ENCODE results near the gene ZNF205. TPM values are rescaled to one million over a fixed set of nuclear protein-coding genes. Genes with fewer than 3 reads are reported as not detected.

The ZNF205 gene
- total RNA-seq, 4 donors from 2014 or later: 9.7 to 13.9 (median 11.9) TPM

DNA sequence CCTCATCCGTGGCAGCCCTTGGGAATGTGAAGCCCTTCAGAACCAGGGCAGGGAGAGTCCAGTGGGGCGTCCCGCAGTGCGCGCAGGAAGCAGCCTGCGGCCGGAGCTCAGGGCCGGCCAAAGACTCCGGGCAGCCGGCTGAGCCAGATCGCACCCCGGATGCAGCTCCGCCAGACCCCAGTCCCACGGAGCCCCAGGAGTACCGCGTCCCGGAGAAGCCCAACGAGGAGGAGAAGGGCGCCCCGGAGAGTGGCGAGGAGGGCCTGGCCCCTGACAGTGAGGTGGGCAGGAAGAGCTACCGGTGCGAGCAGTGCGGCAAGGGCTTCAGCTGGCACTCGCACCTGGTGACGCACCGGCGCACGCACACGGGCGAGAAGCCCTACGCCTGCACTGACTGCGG lies 6.9 kb downstream of the ZNF205 start:
- H3K9me3 ChIP-seq: no peaks in the 10 kb centered on the region
- peaks cover 0 to 18% (median 7%) of the 10 kb centered on the region in 3 donors for H3K4me1 ChIP-seq
- TF ChIP-seq POLR2A (IDR thresholded peaks at IDR 0.05): no peak
- TF ChIP-seq CTCF (IDR thresholded peaks at IDR 0.05): no peak
- intact Hi-C loops (cut with DNase I): no loop called here
- 87 to 97% methylated on average over 3 to 6 of the region's 33 CpGs for WGBS, 2 donors
- DNase-seq: no peak
- H3K4me3 ChIP-seq: no peak overlapping the region
- no peak overlapping the region for H3K27ac ChIP-seq
- no peaks in the 10 kb centered on the region for H3K27me3 ChIP-seq
- peaks cover 13 to 65% (median 37%) of the 10 kb centered on the region in 3 donors for H3K36me3 ChIP-seq

DNA sequence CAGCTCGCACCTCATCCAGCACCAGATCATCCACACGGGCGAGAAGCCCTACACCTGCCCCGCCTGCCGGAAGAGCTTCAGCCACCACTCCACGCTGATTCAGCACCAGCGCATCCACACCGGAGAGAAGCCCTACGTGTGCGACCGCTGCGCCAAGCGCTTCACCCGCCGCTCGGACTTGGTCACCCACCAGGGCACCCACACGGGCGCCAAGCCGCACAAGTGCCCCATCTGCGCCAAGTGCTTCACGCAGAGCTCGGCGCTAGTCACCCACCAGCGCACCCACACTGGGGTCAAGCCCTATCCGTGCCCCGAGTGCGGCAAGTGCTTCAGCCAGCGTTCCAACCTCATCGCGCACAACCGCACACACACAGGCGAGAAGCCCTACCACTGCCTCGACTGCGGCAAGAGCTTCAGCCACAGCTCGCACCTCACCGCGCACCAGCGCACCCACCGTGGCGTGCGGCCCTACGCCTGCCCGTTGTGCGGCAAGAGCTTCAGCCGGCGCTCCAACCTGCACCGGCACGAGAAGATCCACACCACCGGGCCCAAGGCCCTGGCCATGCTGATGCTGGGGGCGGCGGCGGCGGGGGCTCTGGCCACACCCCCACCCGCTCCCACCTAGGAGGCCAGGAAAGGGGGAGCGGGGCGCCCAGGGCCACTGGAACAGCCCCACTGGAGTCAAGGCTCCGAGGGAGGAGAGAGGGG lies 7.5 kb downstream of the ZNF205 start:
- TF ChIP-seq POLR2A (IDR thresholded peaks at IDR 0.05): no peak
- TF ChIP-seq CTCF (IDR thresholded peaks at IDR 0.05): no peak
- peaks cover 13 to 59% (median 37%) of the 10 kb centered on the region in 3 donors for H3K36me3 ChIP-seq
- no peaks in the 10 kb centered on the region for H3K9me3 ChIP-seq
- 80 to 96% methylated on average over 2 to 14 of the region's 57 CpGs for WGBS, 2 donors
- peaks cover 0 to 15% (median 7%) of the 10 kb centered on the region in 3 donors for H3K4me1 ChIP-seq
- DNase-seq: no peak
- intact Hi-C loops (cut with DNase I): no loop called here
- H3K27ac ChIP-seq: no peak overlapping the region
- no peaks in the 10 kb centered on the region for H3K27me3 ChIP-seq
- no peak overlapping the region for H3K4me3 ChIP-seq

DNA sequence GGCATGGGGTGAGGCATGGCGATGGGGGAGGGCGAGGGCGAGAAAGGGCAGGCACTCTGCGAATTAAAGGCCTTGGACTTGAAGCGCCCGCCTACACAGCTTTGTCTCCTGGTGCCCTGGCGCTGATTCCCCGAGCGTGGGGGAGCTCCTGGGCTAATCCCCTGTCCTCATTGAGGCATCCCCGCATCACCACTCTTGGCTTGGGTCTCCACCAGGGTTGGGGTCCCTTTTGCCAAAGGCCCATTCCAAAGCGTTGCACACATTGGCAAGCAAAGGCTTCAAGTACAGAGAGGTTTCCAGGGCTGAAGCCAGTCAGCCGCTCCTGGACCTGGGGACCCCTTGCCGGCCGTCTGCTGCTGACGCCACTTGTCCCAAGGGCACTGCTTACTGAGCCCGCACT lies 8.0 kb downstream of the ZNF205 start:
- H3K4me1 ChIP-seq: peaks cover 0 to 18% (median 13%) of the 10 kb centered on the region in 3 donors
- TF ChIP-seq POLR2A (IDR thresholded peaks at IDR 0.05) (no peak), CTCF (IDR thresholded peaks at IDR 0.05) (no peak)
- no peak overlapping the region for H3K4me3 ChIP-seq
- H3K27ac ChIP-seq: no peak overlapping the region
- no peaks in the 10 kb centered on the region for H3K9me3 ChIP-seq
- peaks cover 13 to 54% (median 33%) of the 10 kb centered on the region in 3 donors for H3K36me3 ChIP-seq
- no peak for DNase-seq
- no peaks in the 10 kb centered on the region for H3K27me3 ChIP-seq
- WGBS, 2 donors: 85 to 94% methylated on average over 10 to 12 of the region's 16 CpGs
- intact Hi-C loops (cut with DNase I): no loop called here

GRCh38 chr16:3121851-3122467 lies 9.6 kb downstream of the ZNF205 start:
- WGBS, 2 donors: 67% methylated on average over 5 of the region's 7 CpGs; no CpG with 5 or more reads in 1 of the 2 donors
- no peaks in the 10 kb centered on the region for H3K27me3 ChIP-seq
- no peaks in the 10 kb centered on the region for H3K9me3 ChIP-seq
- peaks cover 7 to 38% (median 25%) of the 10 kb centered on the region in 3 donors for H3K36me3 ChIP-seq
- no peak overlapping the region for H3K4me3 ChIP-seq
- peaks cover 0 to 20% (median 13%) of the 10 kb centered on the region in 3 donors for H3K4me1 ChIP-seq
- TF ChIP-seq CTCF (IDR thresholded peaks at IDR 0.05) (no peak), POLR2A (IDR thresholded peaks at IDR 0.05) (no peak)
- H3K27ac ChIP-seq: no peak overlapping the region
- no peak for DNase-seq
- intact Hi-C loops (cut with DNase I): no loop called here

DNA sequence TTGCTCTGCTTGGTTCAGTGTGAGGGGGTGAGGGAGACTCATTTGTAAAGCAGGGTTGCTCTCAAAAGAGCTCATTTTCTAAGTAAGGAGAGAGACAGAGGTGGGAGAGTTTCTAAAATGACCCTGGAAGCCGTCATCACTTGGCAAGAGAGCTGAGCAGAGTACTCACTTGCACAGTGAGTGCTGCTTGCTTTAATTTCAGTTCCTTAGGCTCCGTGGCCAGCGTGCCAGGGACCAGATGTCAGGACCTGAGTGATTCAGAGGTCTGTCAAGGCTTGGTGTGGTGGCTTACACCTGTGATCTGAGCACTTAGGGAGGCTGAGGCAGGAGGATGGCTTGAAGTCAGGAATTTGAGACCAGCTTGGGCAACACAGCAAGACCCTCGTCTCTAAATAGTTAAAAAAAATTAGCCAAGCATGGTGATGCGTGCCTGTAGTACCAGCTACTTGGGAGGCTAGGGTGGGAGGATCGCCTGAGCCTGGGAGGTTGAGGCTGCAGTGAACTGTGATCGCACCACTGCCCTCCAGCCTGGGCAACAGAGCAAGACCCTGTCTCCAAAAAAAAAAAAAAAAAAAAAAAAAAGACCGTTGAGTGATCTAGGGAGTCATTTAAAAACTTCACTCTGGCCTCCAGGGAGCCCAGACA lies 10.7 kb downstream of the ZNF205 start:
- TF ChIP-seq POLR2A (IDR thresholded peaks at IDR 0.05): no peak
- no peak for TF ChIP-seq CTCF (IDR thresholded peaks at IDR 0.05)
- H3K4me3 ChIP-seq: no peak overlapping the region
- no peak for DNase-seq
- 53 to 65% methylated on average over 8 of the region's 8 CpGs for WGBS, 2 donors
- no peaks in the 10 kb centered on the region for H3K27me3 ChIP-seq
- H3K27ac ChIP-seq: no peak overlapping the region
- peaks cover 0 to 31% (median 22%) of the 10 kb centered on the region in 3 donors for H3K4me1 ChIP-seq
- intact Hi-C loops (cut with DNase I): no loop called here
- no peaks in the 10 kb centered on the region for H3K9me3 ChIP-seq
- peaks cover 7 to 30% (median 19%) of the 10 kb centered on the region in 3 donors for H3K36me3 ChIP-seq
